Upper lobe of right lung (tissue), 1 donor: ENCODE data around the gene BNC2. TPM values are rescaled to one million over a fixed set of nuclear protein-coding genes. Genes with fewer than 3 reads are reported as not detected.

ENCODE experiments used
- ATAC-seq: fragments of 200-7000 bp; cut with Tn5 transposase; one replicate; pipeline ENCODE4 v1.9.1; 2020; ENCODE audit warnings: mild to moderate bottlenecking, moderate library complexity
- DNase-seq: peaks from one replicate; pipeline ENCODE4 v3.0.0-alpha.2; 2020
- H3K27ac ChIP-seq: fragments of 200-600 bp; one replicate; pipeline ENCODE4 v1.8.0; 2022
- H3K27me3 ChIP-seq: fragments of 200-600 bp; one replicate; pipeline ENCODE4 v1.8.0; 2022; ENCODE audit warnings: mild to moderate bottlenecking
- H3K36me3 ChIP-seq: fragments of 200-600 bp; one replicate; pipeline ENCODE4 v1.8.0; 2022
- H3K4me1 ChIP-seq: fragments of 200-600 bp; one replicate; pipeline ENCODE4 v1.8.0; 2022
- H3K4me3 ChIP-seq: fragments of 200-600 bp; one replicate; pipeline ENCODE4 v1.8.0; 2022; ENCODE audit warnings: mild to moderate bottlenecking
- H3K9me3 ChIP-seq: fragments of 200-600 bp; one replicate; pipeline ENCODE4 v1.8.0; 2022
- CTCF ChIP-seq: fragments of 200-600 bp; IDR thresholded peaks from one replicate; pipeline ENCODE4 v1.8.0; 2022; ENCODE audit warnings: antibody characterized with exemption
- intact Hi-C: fragments of 100-400 bp; cut with DNase I; formaldehyde crosslinking; loops from one replicate; pipeline ENCODE4 v1.11.0; 2022
- total RNA-seq: library from RNA; stranded (reverse); fragmentation: NEBNext Ultra II Directional; extraction: Animal tissue kit (Norgen Biotek cat#: 25700); gene quantifications from one replicate; pipeline ENCODE4 v1.2.1, GENCODE V29; 2021
- donor health status: DM: no; HTN: yes; CAD: no; lungs with severe emphysema.

BNC2 gene
- total RNA-seq, 1 donor from 2014 or later, result 18.1 TPM

GRCh38 chr9:16671591-16672137, 198.8 kb downstream of the BNC2 start:
- Histone ChIP-seq H3K9me3 (no peaks in the 10 kb centered on the region), H3K27ac (no peak overlapping the region), H3K27me3 (no peaks in the 10 kb centered on the region), H3K4me3 (no peak overlapping the region), H3K36me3 (no peaks in the 10 kb centered on the region), H3K4me1 (no peaks in the 10 kb centered on the region)
- ATAC-seq, result no peak
- no peak for DNase-seq
- no peak for TF ChIP-seq CTCF
- intact Hi-C loops, result no loop called here

DNA sequence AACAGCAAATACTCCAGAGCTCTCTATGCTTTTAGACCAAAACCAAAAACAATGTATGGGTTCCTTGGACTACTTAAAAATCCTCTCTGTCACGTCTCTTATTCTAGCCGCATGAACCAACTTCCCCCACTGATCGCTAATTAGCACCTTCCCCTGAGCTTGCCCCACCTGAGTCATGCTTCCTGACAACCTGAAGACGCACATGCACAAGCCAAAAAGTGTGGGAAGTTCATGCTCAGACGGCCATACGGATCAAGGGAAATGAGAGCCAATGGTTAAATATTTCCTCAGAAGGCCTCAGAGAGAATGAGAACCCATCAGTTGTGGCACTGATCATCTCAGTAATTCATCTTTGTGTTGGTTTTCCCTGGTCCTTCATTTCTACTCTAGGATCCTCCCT, 199.7 kb downstream of the BNC2 start:
- TF ChIP-seq CTCF, result no peak
- DNase-seq (no peak), ATAC-seq (no peak)
- Histone ChIP-seq H3K36me3 (no peaks in the 10 kb centered on the region), H3K4me1 (no peaks in the 10 kb centered on the region), H3K27me3 (no peaks in the 10 kb centered on the region), H3K27ac (no peak overlapping the region), H3K9me3 (no peaks in the 10 kb centered on the region), H3K4me3 (no peak overlapping the region)
- intact Hi-C loops, result no loop called here

- no peaks in the 10 kb centered on the region for H3K4me1 ChIP-seq
- ATAC-seq (no peak), DNase-seq (no peak)
- intact Hi-C loops, result no loop called here
- no peaks in the 10 kb centered on the region for H3K27me3 ChIP-seq
- no peaks in the 10 kb centered on the region for H3K9me3 ChIP-seq
- no peaks in the 10 kb centered on the region for H3K36me3 ChIP-seq
- no peak for TF ChIP-seq CTCF
- H3K4me3 ChIP-seq, result no peak overlapping the region
- no peak overlapping the region for H3K27ac ChIP-seq
Observed at GRCh38 chr9:16668734-16669295, 201.7 kb downstream of the BNC2 start.

GRCh38 chr9:16664211-16664610, 206.3 kb downstream of the BNC2 start:
- no peak for ATAC-seq

GRCh38 chr9:16661816-16662215, 208.7 kb downstream of the BNC2 start:
- ATAC-seq (no peak), DNase-seq (no peak)
- TF ChIP-seq CTCF, result no peak
- intact Hi-C loops, result no loop called here
- no peak overlapping the region for H3K4me3 ChIP-seq
- no peaks in the 10 kb centered on the region for H3K9me3 ChIP-seq
- H3K4me1 ChIP-seq, result no peaks in the 10 kb centered on the region
- no peak overlapping the region for H3K27ac ChIP-seq
- H3K36me3 ChIP-seq, result no peaks in the 10 kb centered on the region
- no peaks in the 10 kb centered on the region for H3K27me3 ChIP-seq

More at GRCh38 chr9:16664211-16664610, 206.3 kb downstream of the BNC2 start:
- no peaks in the 10 kb centered on the region for H3K27me3 ChIP-seq
- no peaks in the 10 kb centered on the region for H3K36me3 ChIP-seq
- DNase-seq, result no peak
- H3K4me1 ChIP-seq, result no peaks in the 10 kb centered on the region
- no peaks in the 10 kb centered on the region for H3K9me3 ChIP-seq
- H3K27ac ChIP-seq, result no peak overlapping the region
- H3K4me3 ChIP-seq, result no peak overlapping the region
- intact Hi-C loops, result no loop called here
- no peak for TF ChIP-seq CTCF

DNA sequence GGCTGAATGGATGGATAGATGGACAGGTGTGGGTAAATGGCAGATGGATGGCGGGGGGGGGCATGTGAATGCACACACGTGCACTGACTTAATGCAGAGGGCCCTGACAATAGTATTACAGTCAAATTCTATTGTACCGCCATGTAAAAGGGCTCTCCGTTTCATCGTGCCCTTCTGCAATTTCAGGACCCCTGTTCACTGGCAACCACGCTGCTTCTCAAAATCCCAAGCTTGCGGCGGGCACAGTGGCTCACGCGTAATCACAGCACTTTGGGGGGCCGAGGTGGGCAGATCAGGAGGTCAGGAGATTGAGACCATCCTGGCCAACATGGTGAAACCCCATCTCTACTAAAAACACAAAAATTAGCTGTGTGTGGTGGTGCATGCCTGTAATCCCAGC, 211.4 kb downstream of the BNC2 start:
- no peak for TF ChIP-seq CTCF
- H3K27me3 ChIP-seq, result no peaks in the 10 kb centered on the region
- ATAC-seq (no peak), DNase-seq (no peak)
- no peak overlapping the region for H3K4me3 ChIP-seq
- no peaks in the 10 kb centered on the region for H3K9me3 ChIP-seq
- no peaks in the 10 kb centered on the region for H3K36me3 ChIP-seq
- no peaks in the 10 kb centered on the region for H3K4me1 ChIP-seq
- intact Hi-C loops, result no loop called here
- H3K27ac ChIP-seq, result no peak overlapping the region
